Measurements from ENCODE around the gene PAQR3. TPM values are rescaled to one million over a fixed set of nuclear protein-coding genes. Genes with fewer than 3 reads are reported as not detected.

The PAQR3 gene
- total and polyA plus RNA-seq, 2 of the 8 experiments (the other 6 are each of a cell fraction or from before 2014, with no cell fraction given) = 28.9 to 35.2 TPM

GRCh38 chr4:78902298-78902697, 36.9 kb downstream of the PAQR3 start:
- Histone ChIP-seq H3K14ac (ENCODE audit: insufficient read length) (no peak overlapping the region), H3K4me2 (ENCODE audit: insufficient read depth in 1 of 2, low read depth in 2 of 2, low read length in 2 of 2) (no peak overlapping the region), H3K36me3 (ENCODE audit: control insufficient read depth in 2 of 4, insufficient read depth in 4 of 4, low read length in 3 of 4) (no peaks in the 10 kb centered on the region), H3K79me2 (ENCODE audit: control insufficient read depth in 1 of 2, insufficient read depth in 2 of 2, low read length in 2 of 2) (no peaks in the 10 kb centered on the region), H4K91ac (replicated peaks; ENCODE audit: insufficient read length, low read length) (no peak overlapping the region), H3K27me3 (replicated peaks in 1 of 4; ENCODE audit: control insufficient read depth in 3 of 4, extremely low read depth in 1 of 4, insufficient read depth in 3 of 4, low read length in 3 of 4) (no peaks in the 10 kb centered on the region), H4K20me1 (replicated peaks in 1 of 2; ENCODE audit: control insufficient read depth in 1 of 2, insufficient read depth in 2 of 2, low read length in 2 of 2) (no peaks in the 10 kb centered on the region), H2BK15ac (ENCODE audit: low read length) (no peak overlapping the region), H2BK12ac (ENCODE audit: low read depth, low read length) (no peak overlapping the region), H4K5ac (ENCODE audit: insufficient read length, low read depth, low read length) (no peak overlapping the region), H3K9me3 (ENCODE audit: insufficient read depth in 2 of 2, low read depth in 1 of 2, low read length in 1 of 2) (no peaks in the 10 kb centered on the region), H3K18ac (ENCODE audit: extremely low read depth, low read length) (no peak overlapping the region), H4K8ac (ENCODE audit: extremely low read depth, insufficient read depth, low read length) (no peak overlapping the region), H2BK120ac (replicated peaks; ENCODE audit: low read depth, low read length) (no peak overlapping the region), H3K79me1 (ENCODE audit: low read depth, low read length) (no peaks in the 10 kb centered on the region), H3K4ac (replicated peaks; ENCODE audit: insufficient read length, low read depth, low read length) (no peak overlapping the region), H2AK5ac (ENCODE audit: low read depth, low read length) (no peak overlapping the region), H2AFZ (ENCODE audit: low read length) (no peak overlapping the region), H3K27ac (ENCODE audit: low read depth, low read length) (no peak overlapping the region), H2BK5ac (ENCODE audit: low read depth, low read length) (no peak overlapping the region), H3K56ac (replicated peaks; ENCODE audit: insufficient read length, low read depth, low read length) (no peak overlapping the region), H3K4me1 (replicated peaks in 1 of 4; ENCODE audit: control insufficient read depth in 3 of 4, insufficient read depth in 4 of 4, low read length in 3 of 4) (no peaks in the 10 kb centered on the region), H2BK20ac (ENCODE audit: low read length) (no peak overlapping the region), H3K9ac (replicated peaks in 1 of 4; ENCODE audit: extremely low read depth in 1 of 4, low read depth in 3 of 4, low read length in 3 of 4) (no peak overlapping the region), H3K23ac (ENCODE audit: insufficient read length) (no peak overlapping the region), H3K23me2 (ENCODE audit: low read depth, low read length) (no peaks in the 10 kb centered on the region), H3K4me3 (ENCODE audit: extremely low read depth in 1 of 4, insufficient read depth in 2 of 4, low read depth in 3 of 4, low read length in 4 of 4) (no peak overlapping the region)
- FAIRE-seq (no peak), DNase-seq (ENCODE audit: low read depth in 1 of 2, low spot score in 2 of 2) (no peak)
- CTCF ChIA-PET (ENCODE audit: partially characterized antibody) = no interaction called here
- 88% methylated on average over 1 of the region's 1 CpG; no CpG with 5 or more reads in 1 of the 2 experiments for WGBS, 2 experiments (ENCODE audit: extremely low coverage in 1 of 2, insufficient coverage in 1 of 2, insufficient read length in 1 of 2, insufficient replicate concordance in 2 of 2, low coverage in 1 of 2, low lambda C conversion rate in 2 of 2, missing lambda C conversion rate in 1 of 2)
- POLR2A ChIA-PET (ENCODE audit: partially characterized antibody) = no interaction called here
- TF ChIP-seq SP1 (IDR thresholded peaks at IDR 0.05; ENCODE audit: low read depth, low read length) (no peak), KDM5A (IDR thresholded peaks at IDR 0.05; ENCODE audit: low read length) (no peak), SP4 (IDR thresholded peaks at IDR 0.05; ENCODE audit: low read length) (no peak), CBX8 (IDR thresholded peaks at IDR 0.05; ENCODE audit: borderline replicate concordance, low read depth, low read length) (no peak), RAD21 (IDR thresholded peaks at IDR 0.05 in 1 of 2, conservative IDR thresholded peaks at IDR 0.05 in 1 of 2; ENCODE audit: low read depth in 2 of 2, low read length in 2 of 2) (no peak), JUND (IDR thresholded peaks at IDR 0.05; ENCODE audit: low read length) (no peak)
- TF ChIP-seq, protein P1, sequence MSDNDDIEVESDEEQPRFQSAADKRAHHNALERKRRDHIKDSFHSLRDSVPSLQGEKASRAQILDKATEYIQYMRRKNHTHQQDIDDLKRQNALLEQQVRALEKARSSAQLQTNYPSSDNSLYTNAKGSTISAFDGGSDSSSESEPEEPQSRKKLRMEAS (IDR thresholded peaks at IDR 0.05) = no peak

Measured in H1 (cell line).